Neural cell (in vitro differentiated cells): Measurements from ENCODE around the gene ANKS1A. TPM values are rescaled to one million over a fixed set of nuclear protein-coding genes. Genes with fewer than 3 reads are reported as not detected.

Source experiments
- H2AFZ ChIP-seq: fragments of 200-600, 300-800 bp; sonication (generic), shearing (Covaris generic); 2 replicates; pipeline ENCODE4 v1.6.0; 2014; ENCODE audit warnings: low read depth, mild to moderate bottlenecking, antibody characterized with exemption, low read length, moderate library complexity
- H3F3A ChIP-seq: fragments of 200-600 bp; shearing (Covaris generic); 2 replicates; pipeline ENCODE4 v1.6.1; 2016; ENCODE audit warnings: mild to moderate bottlenecking, moderate library complexity, mixed read lengths, antibody characterized with exemption, low read length; ENCODE audit not compliant: insufficient read depth, poor library complexity, severe bottlenecking
- H3K27ac ChIP-seq: fragments of 200-600, 300-800 bp; sonication (generic), shearing (Covaris generic); 2 replicates; pipeline ENCODE4 v1.5.1; 2014; ENCODE audit warnings: mild to moderate bottlenecking, low read length, moderate library complexity
- H3K27me3 ChIP-seq: fragments of 300-800, 200-600 bp; sonication (generic), shearing (Covaris generic); 2 replicates; pipeline ENCODE4 v1.6.0; 2014; ENCODE audit warnings: mild to moderate bottlenecking, low read depth, low read length, moderate library complexity; ENCODE audit not compliant: insufficient read depth
- H3K36me3 ChIP-seq: fragments of 300-800, 200-600 bp; sonication (generic), shearing (Covaris generic); 2 replicates; pipeline ENCODE4 v1.5.1; 2014; ENCODE audit warnings: mild to moderate bottlenecking, antibody characterized with exemption, low read length, moderate library complexity; ENCODE audit not compliant: insufficient read depth
- H3K4me2 ChIP-seq: fragments of 300-800, 200-600 bp; sonication (generic), shearing (Covaris generic); 2 replicates; pipeline ENCODE4 v1.6.0; 2014; ENCODE audit warnings: mild to moderate bottlenecking, low read length
- H3K4me3 ChIP-seq: fragments of 300-800, 200-600 bp; sonication (generic), shearing (Covaris generic); 2 replicates; pipeline ENCODE4 v1.5.1; 2014; ENCODE audit warnings: mild to moderate bottlenecking, low read length, moderate library complexity
- H3K79me2 ChIP-seq: fragments of 200-600 bp; shearing (Covaris generic); replicated peaks from 2 replicates; pipeline ENCODE4 v1.6.0; 2014; ENCODE audit warnings: mild to moderate bottlenecking, low read length, moderate library complexity; ENCODE audit not compliant: insufficient read depth
- H3K9ac ChIP-seq: fragments of 300-800, 200-600 bp; sonication (generic), shearing (Covaris generic); 2 replicates; pipeline ENCODE4 v1.6.1; 2016; ENCODE audit warnings: mild to moderate bottlenecking, low read length, mixed read lengths
- H3K9me2 ChIP-seq: fragments of 200-600 bp; shearing (Covaris generic); 2 replicates; pipeline ENCODE4 v1.6.1; 2016; ENCODE audit warnings: mild to moderate bottlenecking, low read length, mixed read lengths; ENCODE audit not compliant: insufficient read depth
- H3K9me3 ChIP-seq: fragments of 200-600, 300-800 bp; sonication (generic), shearing (Covaris generic); 2 replicates; pipeline ENCODE4 v1.6.1; 2016; ENCODE audit warnings: mild to moderate bottlenecking, mixed run types, low read length, moderate library complexity, mixed read lengths
- H4K20me1 ChIP-seq: fragments of 200-600 bp; shearing (Covaris generic); 2 replicates; pipeline ENCODE4 v1.6.1; 2016; ENCODE audit warnings: mild to moderate bottlenecking, mixed run types; ENCODE audit not compliant: insufficient read depth
- CTCF ChIP-seq: fragments of 450-650 bp; IDR thresholded peaks from 2 replicates; pipeline ENCODE4 v1.5.1; 2014; ENCODE audit warnings: antibody characterized with exemption, mild to moderate bottlenecking, moderate library complexity; ENCODE audit not compliant: poor library complexity, severe bottlenecking
- EP300 ChIP-seq: fragments of 450-650 bp; conservative IDR thresholded peaks from 2 replicates; pipeline ENCODE4 v1.6.1; 2014; ENCODE audit warnings: antibody characterized with exemption, mild to moderate bottlenecking, moderate library complexity; ENCODE audit not compliant: poor library complexity, severe bottlenecking
- EZH2 ChIP-seq: fragments of 200-600, 300-800 bp; shearing (Covaris generic), sonication (generic); IDR thresholded peaks from 2 replicates; pipeline ENCODE4 v1.6.1; 2014; ENCODE audit warnings: antibody characterized with exemption, low read length, borderline replicate concordance, mild to moderate bottlenecking; ENCODE audit not compliant: insufficient read depth, poor library complexity, severe bottlenecking
- MXI1 ChIP-seq: fragments of 450-650 bp; conservative IDR thresholded peaks from 2 replicates; pipeline ENCODE4 v1.6.1; 2014; ENCODE audit warnings: antibody characterized with exemption, mild to moderate bottlenecking; ENCODE audit not compliant: poor library complexity, severe bottlenecking
- POLR2AphosphoS5 ChIP-seq: IDR thresholded peaks from 2 replicates; pipeline ENCODE4 v1.6.1; 2012
- RAD21 ChIP-seq: fragments of 450-650 bp; conservative IDR thresholded peaks from 2 replicates; pipeline ENCODE4 v1.6.1; 2014; ENCODE audit warnings: antibody characterized with exemption, mild to moderate bottlenecking, moderate library complexity
- REST ChIP-seq: IDR thresholded peaks from 2 replicates; pipeline ENCODE4 v1.6.1; 2012; ENCODE audit warnings: borderline replicate concordance
- SMC3 ChIP-seq: fragments of 450-650 bp; conservative IDR thresholded peaks from 2 replicates; pipeline ENCODE4 v1.6.1; 2014; ENCODE audit warnings: antibody characterized with exemption, mild to moderate bottlenecking, moderate library complexity; ENCODE audit not compliant: poor library complexity
- TAF1 ChIP-seq: IDR thresholded peaks from 2 replicates; pipeline ENCODE4 v1.6.1; 2012; ENCODE audit warnings: low read depth
- polyA plus RNA-seq: library from polyadenylated mRNA; depleted of rRNA; stranded (reverse); fragments of >200 nt; gene quantifications from 2 replicates; pipeline ENCODE4 v1.2.3, GENCODE V29; 2014

The ANKS1A gene
- polyA plus RNA-seq, 1 donor from 2014 or later = 22.6 TPM

- no peaks in the 10 kb centered on the region for H3F3A ChIP-seq
- H3K9ac ChIP-seq = no peak overlapping the region
- no peak overlapping the region for H3K4me3 ChIP-seq
- no peaks in the 10 kb centered on the region for H3K79me2 ChIP-seq
- no peaks in the 10 kb centered on the region for H4K20me1 ChIP-seq
- no peaks in the 10 kb centered on the region for H3K9me2 ChIP-seq
- H3K27me3 ChIP-seq = no peaks in the 10 kb centered on the region
- H2AFZ ChIP-seq = no peak overlapping the region
- TF ChIP-seq POLR2AphosphoS5 (no peak), SMC3 (no peak), MXI1 (no peak), CTCF (no peak), TAF1 (no peak), EZH2 (no peak), REST (no peak), RAD21 (no peak), EP300 (no peak)
- peaks cover 5% of the 10 kb centered on the region for H3K36me3 ChIP-seq
- H3K4me2 ChIP-seq = no peak overlapping the region
- H3K27ac ChIP-seq = no peak overlapping the region
- H3K9me3 ChIP-seq = no peaks in the 10 kb centered on the region
Measured at GRCh38 chr6:35016502-35017321, 127.7 kb downstream of the ANKS1A start.

- Histone ChIP-seq H3K36me3 (peaks cover 5% of the 10 kb centered on the region), H2AFZ (no peak overlapping the region), H3K9me3 (no peaks in the 10 kb centered on the region), H3K79me2 (no peaks in the 10 kb centered on the region), H3K27me3 (no peaks in the 10 kb centered on the region), H3K4me2 (no peak overlapping the region), H3K9ac (no peak overlapping the region), H3F3A (no peaks in the 10 kb centered on the region), H4K20me1 (no peaks in the 10 kb centered on the region), H3K9me2 (no peaks in the 10 kb centered on the region), H3K27ac (no peak overlapping the region), H3K4me3 (no peak overlapping the region)
- no peak for TF ChIP-seq RAD21
Measured at GRCh38 chr6:35017411-35018181, 128.5 kb downstream of the ANKS1A start.
